Putamen (tissue), 1 donor: ENCODE results near the gene TMEM141.
"Not testable (repeated sequence)": the region's sequence is repeated elsewhere in the genome, so short reads cannot be mapped to it uniquely, and the experiment has no call there.

ENCODE experiments used
- DNase-seq: peaks from one replicate; pipeline ENCODE4 v3.0.0-alpha.2; 2016; ENCODE audit warnings: low spot score

TMEM141 gene

DNA sequence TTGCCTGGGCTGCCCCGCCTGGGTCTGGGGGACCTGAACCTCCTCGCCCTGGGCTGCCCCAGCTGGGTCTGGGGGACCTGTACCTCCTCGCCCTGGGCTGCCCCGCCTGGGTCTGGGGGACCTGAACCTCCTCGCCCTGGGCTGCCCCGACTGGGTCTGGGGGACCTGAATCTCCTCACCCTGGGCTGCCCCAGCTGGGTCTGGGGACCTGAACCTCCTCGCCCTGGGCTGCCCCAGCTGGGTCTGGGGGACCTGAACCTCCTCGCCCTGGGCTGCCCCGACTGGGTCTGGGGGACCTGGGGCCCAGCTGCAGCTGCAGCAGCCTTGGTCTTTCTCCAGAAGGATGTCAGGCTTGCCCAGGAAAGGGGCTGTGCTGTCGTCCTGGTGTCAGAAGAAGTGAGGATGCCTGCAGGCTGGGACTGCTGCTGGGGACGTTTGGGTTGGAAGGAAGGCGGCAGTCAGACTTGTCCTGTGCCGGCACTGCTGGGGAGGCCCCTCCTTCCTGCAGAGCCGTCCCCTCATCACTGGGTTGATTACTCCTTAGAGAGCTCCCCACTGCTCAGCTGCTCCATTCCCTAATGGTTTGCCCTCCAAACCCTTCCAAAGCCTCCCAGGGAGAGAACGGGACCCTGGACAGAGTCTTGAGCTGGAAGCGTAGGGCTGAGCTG, 42.4 kb downstream of the TMEM141 start:
- DNase-seq, result not testable (repeated sequence)

DNA sequence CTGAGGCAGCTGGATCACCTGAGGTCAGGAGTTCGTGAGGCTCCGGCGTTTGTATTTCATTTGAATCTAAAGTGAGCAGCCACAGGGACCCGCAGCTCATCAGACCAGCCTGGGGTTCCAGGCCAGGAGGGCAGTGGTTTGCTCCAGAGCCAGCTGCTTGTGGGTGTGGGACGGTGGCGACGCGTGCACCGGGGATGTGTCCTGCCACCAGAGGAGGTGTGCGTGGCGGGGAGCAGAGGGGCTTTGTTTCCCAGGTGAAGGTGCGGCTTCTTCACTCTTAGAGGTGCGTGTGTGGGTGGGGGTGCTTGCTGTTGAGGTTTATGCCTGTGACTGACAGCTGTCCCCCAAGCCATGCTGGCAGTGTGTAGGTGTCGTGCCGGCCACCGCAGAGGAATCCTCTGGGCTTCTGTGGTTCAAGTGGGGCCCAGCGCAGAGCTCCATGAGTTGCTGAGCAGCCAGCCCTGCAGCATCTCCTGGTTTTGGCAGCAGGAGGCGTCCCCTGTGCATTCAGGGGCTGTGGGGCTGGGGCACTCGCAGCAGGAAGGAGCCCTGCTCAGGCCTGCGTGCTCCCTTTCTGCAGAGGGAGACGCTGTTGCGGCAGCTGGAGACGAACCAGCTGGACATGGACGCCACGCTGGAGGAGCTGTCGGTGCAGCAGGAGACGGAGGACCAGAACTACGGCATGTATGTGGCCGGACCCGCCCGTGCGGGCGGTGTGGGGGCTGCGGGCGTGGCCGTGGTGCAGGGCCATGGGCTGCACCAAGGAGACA, 44.2 kb downstream of the TMEM141 start:
- no peak for DNase-seq

DNA sequence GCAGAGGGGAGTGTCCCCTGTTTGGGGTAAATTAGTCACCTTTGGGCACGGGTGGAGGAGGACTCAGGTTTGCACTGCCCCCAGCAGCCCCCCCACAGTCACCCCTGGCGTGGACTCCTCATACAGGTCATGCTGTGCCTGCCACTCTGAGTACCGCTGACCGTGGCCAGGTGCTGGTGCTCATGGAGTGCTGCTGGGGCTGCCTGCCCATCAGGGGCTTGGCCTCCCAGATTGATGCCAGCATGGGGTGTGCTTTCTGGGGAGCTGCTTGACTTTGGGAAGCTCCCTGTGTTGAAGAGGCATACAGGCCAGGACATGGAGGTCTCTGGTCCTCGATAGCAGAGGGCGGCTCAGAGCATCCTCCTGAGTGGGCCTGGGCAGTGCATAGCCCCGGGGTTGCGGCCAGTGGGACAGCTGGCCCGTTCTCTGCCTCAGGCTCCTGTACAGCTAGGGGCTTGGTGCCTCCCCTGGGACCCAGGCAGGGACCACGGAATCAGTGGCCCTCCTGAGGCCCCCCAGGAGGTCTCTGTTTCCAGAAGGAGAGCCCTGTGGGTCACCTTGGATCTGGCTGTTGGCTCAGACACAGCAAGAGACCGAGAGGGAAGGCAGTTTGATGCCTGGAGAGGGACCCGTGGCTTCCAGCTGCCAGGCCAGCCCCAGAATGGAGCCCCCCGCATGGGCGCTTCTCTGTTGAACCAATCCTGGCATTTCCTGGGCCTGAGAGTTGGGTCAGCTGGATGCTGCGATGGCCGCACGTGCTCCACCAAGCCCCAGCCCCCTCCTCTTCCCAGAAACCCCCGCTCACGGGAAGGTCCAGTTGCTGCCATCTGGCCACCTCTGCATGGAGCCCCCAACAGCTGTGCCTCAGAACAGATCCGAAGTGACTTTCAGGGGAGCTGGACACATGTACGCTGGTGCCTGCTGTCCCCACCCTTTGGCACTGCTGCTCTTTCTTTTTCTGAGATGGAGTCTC, 45.1 kb downstream of the TMEM141 start:
- no peak for DNase-seq

DNA sequence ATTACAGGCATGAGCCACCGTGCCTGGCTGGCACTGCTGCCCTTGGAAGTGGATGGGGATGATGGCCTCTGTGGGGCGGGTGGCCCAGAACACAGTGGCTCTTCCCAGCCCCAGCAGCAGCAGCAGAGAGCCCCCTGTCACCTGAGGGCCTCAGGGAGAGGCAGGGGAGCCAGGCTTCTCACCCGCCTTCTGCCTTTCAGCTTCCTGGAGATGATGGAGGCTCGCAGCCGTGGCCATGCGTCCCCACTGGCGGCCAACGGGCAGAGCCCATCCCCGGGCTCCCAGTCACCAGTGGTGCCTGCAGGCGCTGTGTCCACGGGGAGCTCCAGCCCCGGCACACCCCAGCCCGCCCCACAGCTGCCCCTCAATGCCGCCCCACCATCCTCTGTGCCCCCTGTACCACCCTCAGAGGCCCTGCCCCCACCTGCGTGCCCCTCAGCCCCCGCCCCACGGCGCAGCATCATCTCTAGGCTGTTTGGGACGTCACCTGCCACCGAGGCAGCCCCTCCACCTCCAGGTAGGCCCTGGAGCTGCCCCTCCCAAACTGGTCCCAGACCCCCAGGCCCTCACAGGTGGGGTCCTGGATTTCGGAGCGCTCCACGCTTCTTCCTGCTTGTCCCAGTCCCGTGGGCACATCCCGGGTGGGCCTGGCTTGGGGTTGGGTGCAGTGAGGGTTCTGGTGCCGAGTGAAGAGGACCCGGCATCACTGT, 46.2 kb downstream of the TMEM141 start:
- no peak for DNase-seq

DNA sequence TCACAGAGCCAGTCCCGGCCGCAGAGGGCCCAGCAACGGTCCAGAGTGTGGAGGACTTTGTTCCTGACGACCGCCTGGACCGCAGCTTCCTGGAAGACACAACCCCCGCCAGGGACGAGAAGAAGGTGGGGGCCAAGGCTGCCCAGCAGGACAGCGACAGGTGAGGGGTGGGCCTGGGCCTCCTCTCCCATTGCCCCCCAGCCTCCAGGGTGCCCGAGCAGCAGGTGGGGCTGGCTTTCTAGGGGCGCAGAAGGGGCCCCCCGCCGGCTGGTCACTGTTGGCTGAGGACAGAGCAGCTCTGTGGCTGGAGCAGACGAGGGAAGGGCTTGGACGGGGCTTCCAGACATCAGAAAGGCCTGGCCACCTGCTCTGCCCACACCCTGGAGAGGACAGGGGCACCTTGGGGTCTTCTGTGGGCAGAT, 46.7 kb downstream of the TMEM141 start:
- not testable (repeated sequence) for DNase-seq

DNA sequence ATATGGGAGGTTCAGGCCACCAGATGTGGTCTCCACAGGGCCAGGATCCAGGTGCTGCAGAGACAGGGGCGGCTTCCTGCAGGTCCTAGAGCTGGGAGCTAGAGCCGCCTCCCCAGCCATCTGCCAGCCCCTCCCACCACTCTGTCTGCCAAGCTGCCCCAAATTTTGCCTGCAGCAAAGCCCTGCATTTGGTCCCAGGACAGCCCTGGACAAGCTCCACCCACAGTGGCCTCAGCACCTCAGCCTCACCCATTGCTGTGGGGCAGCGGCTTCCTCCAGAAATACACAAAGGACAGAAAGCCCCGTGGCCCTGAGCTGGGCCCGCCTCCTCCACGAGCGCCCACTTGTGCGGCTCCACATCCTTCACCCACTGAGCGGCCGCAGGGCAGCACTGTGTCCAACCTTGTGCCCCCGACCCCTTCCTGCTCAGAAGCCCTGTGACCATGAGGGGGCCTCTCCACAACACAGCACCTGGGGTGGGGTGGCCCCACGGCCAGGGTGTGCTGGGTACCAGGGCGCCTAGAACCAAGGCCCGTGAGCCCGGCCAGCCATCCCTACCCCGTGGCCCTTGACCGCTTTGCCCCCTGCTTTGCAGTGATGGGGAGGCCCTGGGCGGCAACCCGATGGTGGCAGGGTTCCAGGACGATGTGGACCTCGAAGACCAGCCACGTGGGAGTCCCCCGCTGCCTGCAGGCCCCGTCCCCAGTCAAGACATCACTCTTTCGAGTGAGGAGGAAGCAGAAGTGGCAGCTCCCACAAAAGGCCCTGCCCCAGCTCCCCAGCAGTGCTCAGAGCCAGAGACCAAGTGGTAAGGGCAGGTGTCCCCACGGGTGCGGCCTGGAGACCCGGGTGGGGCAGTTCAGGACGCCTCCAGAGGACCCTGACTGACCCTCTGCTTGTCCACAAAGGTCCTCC, 47.4 kb downstream of the TMEM141 start:
- no peak for DNase-seq

DNA sequence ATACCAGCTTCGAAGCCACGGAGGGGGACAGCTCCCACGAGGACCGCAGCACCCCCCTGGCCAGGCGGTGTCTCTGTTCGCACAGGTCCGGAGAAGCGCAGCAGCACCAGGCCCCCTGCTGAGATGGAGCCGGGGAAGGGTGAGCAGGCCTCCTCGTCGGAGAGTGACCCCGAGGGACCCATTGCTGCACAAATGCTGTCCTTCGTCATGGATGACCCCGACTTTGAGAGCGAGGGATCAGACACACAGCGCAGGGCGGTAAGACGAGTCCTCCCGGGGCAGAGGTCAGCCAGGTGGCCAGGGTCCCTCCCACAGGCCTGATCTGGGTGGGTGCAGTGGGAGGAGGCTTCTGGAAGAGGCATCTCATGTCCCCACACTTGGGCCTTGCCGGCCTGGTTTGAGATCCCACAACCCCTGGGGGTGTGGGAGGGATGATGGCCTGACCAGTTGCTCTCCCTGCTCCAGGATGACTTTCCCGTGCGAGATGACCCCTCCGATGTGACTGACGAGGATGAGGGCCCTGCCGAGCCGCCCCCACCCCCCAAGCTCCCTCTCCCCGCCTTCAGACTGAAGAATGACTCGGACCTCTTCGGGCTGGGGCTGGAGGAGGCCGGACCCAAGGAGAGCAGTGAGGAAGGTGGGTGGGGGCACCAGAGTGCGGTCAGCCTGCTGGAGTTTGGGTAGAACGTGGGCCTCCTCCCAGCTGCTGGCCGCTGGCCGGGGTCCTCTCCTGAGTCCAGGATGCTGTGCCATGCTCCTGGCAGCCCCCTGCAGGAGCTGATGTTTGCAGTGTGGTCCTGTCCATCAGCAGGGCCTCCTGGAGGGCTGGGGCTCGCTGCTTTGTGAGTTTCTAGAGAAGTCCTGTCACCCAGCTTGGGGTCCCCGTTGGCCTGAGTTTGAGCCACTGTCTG, 48.3 kb downstream of the TMEM141 start:
- no peak for DNase-seq

DNA sequence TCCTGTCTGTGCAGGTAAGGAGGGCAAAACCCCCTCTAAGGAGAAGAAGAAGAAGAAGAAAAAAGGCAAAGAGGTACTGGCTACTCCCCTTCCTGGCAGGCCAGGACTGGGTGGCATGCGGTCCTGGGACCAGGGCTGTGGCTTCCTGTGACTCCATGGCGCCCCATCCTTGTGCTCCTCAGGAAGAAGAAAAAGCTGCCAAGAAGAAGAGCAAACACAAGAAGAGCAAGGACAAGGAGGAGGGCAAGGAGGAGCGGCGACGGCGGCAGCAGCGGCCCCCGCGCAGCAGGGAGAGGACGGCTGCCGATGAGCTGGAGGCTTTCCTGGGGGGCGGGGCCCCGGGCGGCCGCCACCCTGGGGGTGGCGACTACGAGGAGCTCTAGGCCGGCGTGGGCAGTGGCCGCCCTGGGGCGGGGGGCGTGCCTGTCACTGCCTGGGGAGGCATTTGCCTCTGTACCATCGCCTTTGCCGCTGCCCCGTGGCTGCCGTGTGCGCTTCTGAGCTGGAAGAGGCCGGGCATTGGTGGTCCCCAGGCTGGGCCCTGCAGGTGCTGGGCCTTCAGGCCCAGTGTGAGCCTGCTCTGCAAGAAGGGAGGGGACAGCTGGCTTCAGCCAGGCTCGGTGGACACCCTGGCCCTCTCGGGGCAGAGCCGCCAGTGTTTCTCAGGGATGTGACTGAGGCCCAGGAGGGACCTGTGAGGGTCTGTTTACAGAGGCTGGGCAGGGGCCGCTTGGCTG, 49.2 kb downstream of the TMEM141 start:
- DNase-seq, result no peak

DNA sequence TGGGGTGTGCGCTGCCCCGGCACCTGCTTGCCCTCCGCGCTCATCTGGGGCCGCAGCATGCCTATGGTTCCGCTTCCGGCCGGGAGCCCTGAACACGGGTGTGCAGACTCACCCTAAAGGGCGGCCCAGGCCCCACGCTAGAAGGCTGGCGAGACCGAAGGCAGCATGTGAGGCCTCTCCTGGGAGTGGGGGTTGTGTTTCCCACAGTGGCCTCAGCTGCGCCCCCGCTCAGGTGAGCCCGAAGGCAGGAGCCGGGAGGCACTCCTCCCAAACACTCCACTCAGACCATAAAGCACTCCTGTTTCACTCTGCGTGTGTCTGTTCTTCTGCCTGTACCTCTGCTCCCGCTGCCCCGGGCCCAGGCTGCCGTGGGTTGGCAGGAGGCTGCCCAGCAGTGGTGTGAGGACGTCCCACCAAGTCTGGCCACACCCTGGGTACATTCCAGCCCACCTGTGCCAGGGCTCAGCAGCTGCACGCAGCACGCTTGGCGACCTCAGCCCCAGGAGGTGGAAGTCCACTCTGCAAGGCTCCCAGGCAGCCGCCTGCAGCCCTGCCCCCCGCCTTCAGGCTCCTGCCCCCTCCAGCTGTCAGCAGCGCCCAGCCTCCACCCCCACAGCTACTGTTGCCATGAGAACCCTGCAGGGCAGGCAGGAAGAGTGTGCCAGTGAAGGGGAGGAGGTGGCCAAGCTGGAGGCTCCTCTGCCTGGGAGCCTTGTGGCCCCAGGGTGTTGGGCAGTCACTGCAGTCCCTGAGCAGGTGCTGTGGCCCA, 49.9 kb downstream of the TMEM141 start:
- peak; percentile 82 for DNase-seq

DNA sequence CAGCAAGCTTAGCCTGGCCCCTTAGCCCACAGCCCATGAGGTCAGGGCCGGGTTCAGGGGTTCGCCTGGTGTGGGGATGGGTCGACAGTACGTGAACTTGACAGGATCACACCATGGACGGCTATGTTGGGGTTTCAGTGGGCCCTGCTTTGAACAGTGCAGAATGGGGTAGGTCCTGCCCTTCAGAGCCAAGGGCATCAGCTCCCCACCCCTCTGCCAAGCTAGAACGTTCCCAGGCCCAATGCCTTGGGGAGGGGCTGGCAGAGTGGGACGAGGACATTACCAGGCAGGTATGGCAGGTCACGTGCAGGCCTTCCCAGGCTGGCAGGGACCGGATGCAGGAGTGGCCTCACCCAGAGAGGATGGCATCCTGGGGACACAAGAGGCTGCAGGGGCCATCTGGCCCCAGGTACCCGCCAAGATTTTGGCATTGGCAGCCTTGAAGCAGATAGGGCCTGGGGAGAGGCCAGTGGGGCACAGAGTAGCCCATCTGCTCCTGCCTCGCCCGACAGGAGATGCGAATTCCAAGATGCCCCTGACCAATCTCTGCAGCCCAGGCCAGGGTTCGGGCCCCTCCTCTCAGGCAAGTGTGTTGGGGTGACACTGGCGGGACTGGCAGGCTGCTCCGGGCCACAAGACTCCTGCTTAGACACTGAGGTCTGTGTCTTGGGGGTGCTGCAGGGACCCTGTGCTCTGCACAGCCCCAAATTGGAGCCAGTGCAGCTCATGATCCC, 50.7 kb downstream of the TMEM141 start:
- DNase-seq, result not testable (repeated sequence)

DNA sequence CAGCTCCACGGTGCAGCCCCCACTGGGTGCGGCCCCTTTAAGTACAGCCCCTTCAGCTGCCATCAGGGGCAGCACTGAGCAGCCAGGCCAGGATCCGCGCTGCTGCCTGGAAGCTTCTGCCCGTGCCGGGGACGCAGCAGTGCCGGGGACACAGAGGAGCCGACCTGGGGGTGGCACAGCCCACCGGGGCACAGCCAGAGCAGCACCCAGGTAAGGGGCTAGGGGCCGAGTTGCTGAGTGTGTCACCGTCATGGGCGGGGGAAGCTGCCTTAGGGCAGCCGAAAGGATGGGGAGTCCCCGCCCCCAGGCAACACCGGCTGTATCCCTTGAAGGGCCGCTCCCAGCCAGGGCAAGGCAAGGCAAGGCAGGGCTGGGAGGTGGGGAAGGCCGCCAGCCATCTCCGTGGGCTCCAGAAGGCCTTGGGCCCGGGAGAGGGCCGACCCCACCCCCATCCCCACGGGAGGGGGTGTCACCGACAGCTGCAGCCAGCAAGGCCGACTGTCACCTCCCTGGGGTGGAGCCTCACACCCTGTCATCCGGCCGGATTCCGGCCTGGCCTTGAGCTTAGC, 51.3 kb downstream of the TMEM141 start, which contains the start of gene AJM1:
AJM1 (plus strand) TSS at position 99 of the 569 bp plus-strand sequence. CDS start 1,937 bp downstream, outside the sequence.
- DNase-seq, result peak; percentile 84
